Activated CD4-positive, CD25-positive, alpha-beta regulatory T cell treated with anti-CD3 and anti-CD28 coated beads, Interleukin-2, amount 50 U/mL, for 24 hours (primary cell): Measurements from ENCODE around the gene SNX21.
A peak's percentile ranks its signal among the peaks of the same experiment; 100 is the strongest.

Experiments
- ATAC-seq, 2 donors: fragments of 150-1000 bp; cut with Tn5 transposase; one replicate each; pipeline ENCODE4 v1.10.0; 2021; ENCODE audit warnings: mild to moderate bottlenecking in 1 of 2, moderate library complexity in 1 of 2

The SNX21 gene

DNA sequence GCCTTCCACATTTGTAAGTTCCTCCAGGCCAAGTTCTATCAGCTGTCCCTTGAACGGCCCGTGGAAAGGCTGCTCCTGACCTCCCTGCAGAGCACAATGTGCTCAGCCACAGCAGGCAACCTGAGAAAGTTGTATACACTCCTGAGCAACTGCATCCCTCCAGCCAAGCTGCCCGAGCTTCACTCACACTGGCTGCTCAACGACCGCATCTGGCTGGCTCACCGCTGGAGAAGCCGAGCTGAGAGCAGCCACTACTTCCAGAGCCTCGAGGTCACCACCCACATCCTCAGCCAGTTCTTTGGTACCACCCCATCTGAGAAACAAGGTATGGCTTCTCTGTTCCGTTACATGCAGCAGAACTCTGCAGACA is 49.5 kb downstream of the SNX21 start:
- ATAC-seq, result no peak

DNA sequence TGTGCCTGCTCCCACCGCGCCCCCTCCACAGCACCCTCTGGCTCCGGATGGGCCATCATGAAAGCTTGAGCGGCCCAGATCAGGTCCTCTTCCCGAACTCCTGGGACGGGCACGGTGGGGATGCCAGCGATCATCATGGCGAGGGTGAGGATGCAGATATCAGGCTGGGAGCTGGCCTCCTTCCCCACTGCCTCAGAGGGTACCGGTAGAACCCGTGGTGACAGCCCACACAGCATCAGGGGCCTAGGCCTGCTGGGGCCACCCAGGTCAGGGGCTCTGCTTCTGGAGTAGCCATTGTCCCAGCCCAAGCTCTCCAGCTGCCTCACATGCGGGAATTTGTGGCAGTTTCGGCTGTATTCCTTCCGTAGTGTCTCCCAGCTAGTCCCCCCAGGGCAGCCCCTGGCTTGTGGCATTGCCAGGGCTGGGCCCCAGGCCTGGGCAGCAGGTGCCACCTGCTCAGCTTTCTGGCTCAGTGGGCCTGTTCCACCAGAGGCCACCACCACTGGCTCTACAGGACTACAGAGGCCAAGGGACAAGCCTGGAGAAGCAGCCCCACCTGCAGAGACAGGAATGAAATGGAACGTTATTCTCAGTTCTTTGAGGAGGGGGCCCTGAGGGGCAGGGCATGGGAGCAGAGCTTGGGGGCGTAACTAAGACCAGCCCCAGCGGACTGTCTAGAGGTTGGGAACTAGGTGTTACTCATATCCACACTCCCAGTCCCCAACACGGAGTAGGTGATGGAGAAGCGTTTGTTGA is 53.2 kb downstream of the SNX21 start:
- ATAC-seq, result no peak

DNA sequence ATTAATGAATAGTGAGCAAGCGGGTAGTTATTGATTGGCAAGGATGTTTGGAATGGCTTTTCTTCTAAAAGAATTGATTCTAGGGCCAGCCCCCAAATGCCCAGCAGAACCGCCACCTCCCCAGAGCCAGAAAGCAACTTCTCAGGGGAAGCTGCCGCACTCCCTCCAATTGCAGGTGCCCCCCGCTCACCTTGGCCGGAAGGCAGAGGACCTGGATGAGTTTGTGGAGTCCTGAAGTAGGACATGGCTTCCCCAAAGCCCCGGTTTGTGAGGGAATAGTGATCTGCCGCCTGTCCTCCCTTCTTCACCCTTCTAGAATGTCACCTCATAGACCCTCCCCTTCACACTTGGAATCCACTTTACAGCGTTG is 53.7 kb downstream of the SNX21 start, which contains the start of gene SPATA25:
TSS of gene SPATA25 (minus strand) at position 277 of the 370 bp plus-strand sequence. CDS start at position 245, 32 bp downstream.
- no peak for ATAC-seq

DNA sequence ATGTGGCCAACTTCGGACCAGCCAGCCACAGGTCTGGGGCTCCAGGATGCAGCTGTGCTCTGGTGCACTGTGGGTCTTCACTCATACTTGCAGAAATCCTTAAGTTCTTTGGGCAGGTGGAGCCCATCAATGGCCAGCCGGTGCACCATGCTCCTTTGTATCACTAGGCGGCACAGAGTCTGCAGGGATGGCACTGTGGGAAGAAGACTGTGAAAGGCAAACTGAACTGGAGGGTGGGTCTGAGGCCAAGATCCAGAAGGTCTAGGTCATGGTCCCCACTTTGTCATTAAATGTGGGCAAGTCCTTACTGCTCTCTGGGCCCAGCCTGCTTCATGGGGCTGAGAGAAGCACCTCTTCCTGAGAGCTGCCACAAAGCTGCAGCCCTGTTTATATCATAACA is 55.1 kb downstream of the SNX21 start:
- ATAC-seq, result no peak

DNA sequence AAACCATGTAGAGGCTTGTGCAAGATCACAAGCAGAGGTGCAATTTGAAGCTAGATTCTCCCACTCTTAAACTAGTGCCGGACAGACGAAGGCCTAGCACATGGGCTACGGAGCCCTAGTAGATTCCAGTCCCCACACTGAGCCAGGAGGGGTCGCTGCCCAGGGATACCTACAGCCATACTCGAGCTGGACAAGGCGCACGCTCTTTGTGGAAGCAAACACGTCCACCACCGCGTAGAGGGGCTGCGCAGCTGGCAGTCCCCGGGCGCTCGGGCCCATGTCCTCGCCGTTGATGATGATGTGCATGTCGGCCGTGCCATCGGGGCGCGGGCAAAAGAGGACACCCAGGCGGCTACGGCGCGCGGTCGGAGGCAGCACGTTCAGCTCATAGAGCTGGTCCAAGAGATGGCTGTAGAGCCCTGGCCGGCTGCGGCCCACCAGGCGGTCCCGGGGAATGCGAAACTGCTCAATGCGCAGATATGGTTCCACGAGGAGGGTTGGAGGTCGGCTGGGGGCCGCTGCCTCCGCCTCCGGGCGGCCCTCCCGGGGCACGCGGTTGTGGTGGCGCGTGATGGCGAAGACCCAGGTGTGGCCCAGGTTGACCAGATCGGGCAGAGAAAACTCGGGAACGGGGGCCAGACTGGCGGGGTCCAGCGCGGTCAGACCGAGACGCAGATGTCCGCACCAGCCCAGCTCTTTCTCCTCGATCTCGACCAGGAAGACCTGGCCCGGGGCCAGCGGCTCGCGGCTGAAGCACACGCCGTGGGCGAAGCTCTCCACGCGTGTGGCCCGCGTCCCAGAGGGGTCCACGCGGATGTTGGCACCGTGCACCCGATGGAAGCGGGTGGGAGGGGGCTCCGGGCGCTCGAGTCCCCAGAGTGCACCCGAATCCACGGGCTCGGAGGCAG is 56.7 kb downstream of the SNX21 start:
- peak; percentile 22 to 36 for ATAC-seq

DNA sequence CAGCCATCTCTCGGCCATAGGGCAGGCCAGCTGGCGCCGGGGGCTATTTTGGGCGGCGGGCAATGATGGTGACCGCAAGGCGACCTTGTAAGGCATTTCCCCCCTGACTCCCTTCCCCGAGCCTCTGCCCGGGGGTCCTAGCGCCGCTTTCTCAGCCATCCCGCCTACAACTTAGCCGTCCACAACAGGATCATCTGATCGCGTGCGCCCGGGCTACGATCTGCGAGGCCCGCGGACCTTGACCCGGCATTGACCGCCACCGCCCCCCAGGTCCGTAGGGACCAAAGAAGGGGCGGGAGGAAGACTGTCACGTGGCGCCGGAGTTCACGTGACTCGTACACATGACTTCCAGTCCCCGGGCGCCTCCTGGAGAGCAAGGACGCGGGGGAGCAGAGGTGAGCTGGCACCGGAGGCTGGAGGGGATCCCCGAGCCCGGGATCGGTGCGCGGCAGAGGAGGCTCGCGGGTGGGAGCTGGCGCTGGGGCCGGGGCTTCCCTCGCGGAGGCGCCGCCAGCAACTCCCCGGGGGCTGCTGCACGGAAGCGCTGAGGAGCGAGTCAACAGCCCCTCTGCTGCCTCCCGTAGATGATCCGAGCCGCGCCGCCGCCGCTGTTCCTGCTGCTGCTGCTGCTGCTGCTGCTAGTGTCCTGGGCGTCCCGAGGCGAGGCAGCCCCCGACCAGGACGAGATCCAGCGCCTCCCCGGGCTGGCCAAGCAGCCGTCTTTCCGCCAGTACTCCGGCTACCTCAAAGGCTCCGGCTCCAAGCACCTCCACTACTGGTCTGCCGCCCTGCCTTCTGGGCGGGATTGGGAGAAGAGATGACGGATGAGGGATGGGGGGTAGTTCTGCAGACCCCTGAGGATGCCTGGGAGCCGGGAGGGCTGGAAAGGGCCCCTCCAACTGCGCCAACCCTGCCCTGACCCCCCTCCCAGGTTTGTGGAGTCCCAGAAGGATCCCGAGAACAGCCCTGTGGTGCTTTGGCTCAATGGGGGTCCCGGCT is 57.7 kb downstream of the SNX21 start, which contains the start of the genes CTSA and NEURL2:
TSS of gene CTSA (plus strand) at position 351 of the 999 bp plus-strand sequence. CDS start at position 585, 234 bp downstream.
TSS of gene NEURL2 (minus strand) at position 224 of the 999 bp plus-strand sequence. CDS start at position 7, 217 bp downstream.
- peak; percentile 86 to 88 for ATAC-seq

DNA sequence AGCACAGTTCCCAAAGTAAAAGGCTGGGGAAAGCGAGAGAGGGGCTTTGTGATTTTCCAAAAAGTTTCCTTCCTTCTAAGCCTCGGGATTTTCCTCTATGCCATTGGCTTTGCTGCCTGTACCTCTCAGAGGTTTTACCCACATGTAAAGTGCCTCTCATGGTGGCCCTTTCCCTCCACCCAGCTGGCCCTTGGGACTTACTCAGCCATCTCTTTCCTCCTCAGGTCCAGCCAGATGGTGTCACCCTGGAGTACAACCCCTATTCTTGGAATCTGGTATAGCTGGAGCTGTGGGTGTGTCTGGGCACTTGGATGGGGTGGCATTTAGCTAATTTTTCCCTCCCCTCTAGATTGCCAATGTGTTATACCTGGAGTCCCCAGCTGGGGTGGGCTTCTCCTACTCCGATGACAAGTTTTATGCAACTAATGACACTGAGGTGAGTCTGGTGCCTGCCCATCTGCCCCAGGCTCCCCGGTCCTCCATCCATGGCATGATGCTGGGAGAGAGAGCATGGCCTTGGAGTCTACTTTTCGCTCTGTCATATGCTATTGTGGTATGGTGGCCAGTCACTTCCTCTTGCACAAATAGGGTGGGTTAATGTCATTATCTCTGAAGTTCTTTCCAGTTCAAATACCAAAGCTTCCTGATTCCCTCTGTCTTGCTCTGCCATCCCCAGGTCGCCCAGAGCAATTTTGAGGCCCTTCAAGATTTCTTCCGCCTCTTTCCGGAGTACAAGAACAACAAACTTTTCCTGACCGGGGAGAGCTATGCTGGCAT is 58.6 kb downstream of the SNX21 start:
- ATAC-seq, result no peak
